Body of pancreas (tissue), 4 donors: ENCODE measurements around the gene XIAP. TPM values are rescaled to one million over a fixed set of nuclear protein-coding genes. Genes with fewer than 3 reads are reported as not detected.
"Not testable (repeated sequence)": the region's sequence is repeated elsewhere in the genome, so short reads cannot be mapped to it uniquely, and the experiment has no call there.

ENCODE experiments used
- ATAC-seq: fragments of 150-250 bp; one replicate; pipeline ENCODE4 v1.9.1; 2016
- DNase-seq, 4 donors: peaks; one replicate each; pipeline ENCODE4 v3.0.0-alpha.2; 2019
- H3K27ac ChIP-seq, 4 donors: fragments of 200-600 bp; sonication (generic); 1 replicate in 3 of 4; 2 replicates in 1 of 4; pipeline versions ENCODE4 v1.5.1 to v1.6.1; 2016 to 2019; ENCODE audit warnings: mild to moderate bottlenecking in 1 of 4, mixed read lengths in 1 of 4, moderate library complexity in 1 of 4
- H3K27me3 ChIP-seq, 2 donors: fragments of 200-600 bp; sonication (generic); one replicate each; pipeline ENCODE4 v1.6.0; 2016; ENCODE audit warnings: mild to moderate bottlenecking in 1 of 2
- H3K36me3 ChIP-seq, 2 donors: fragments of 200-600 bp; sonication (generic); replicated peaks in 1 of 2; 2 replicates each; pipeline ENCODE4 v1.5.1; 2016; ENCODE audit warnings: low read depth in 2 of 2; ENCODE audit not compliant: insufficient read depth in 1 of 2
- H3K4me1 ChIP-seq: fragments of 200-600 bp; sonication (generic); one replicate; pipeline ENCODE4 v1.6.0; 2016
- H3K4me3 ChIP-seq, 2 donors: fragments of 200-600 bp; sonication (generic); 1 replicate in 1 of 2; 2 replicates in 1 of 2; pipeline ENCODE4 v1.5.1; 2016 to 2019
- H3K9me3 ChIP-seq, 3 donors: fragments of 200-600 bp; sonication (generic); 1 replicate in 2 of 3; 2 replicates in 1 of 3; pipeline ENCODE4 v1.5.1; 2016
- POLR2A ChIP-seq, 3 donors: fragments of 450-650 bp; IDR thresholded peaks; one replicate each; pipeline ENCODE4 v1.6.1; 2016; ENCODE audit warnings: antibody characterized with exemption in 3 of 3, mild to moderate bottlenecking in 2 of 3
- WGBS, 2 donors: methylation state at CpG; one replicate each; pipeline ENCODE4 v1.1.5; 2017; 5-methylcytosine and 5-hydroxymethylcytosine counted together
- intact Hi-C: fragments of 100-400 bp; cut with DNase I; formaldehyde crosslinking; loops from one replicate; pipeline ENCODE4 v1.15.1; 2023
- total RNA-seq, 2 donors: library from RNA; depleted of rRNA; stranded (reverse); fragments of >200 nt; gene quantifications; one replicate each; pipeline ENCODE4 v1.1.0, GENCODE V29; 2016
- TF ChIP-seq, protein P1 (sequence below), 7 experiments: fragments of 450-650 bp in 4 of 7; fragments of 200-600 bp in 3 of 7; sonication (generic) in 3 of 7; IDR thresholded peaks; one replicate each; pipeline ENCODE4 v1.5.1; 2016 to 2019; ENCODE audit warnings: antibody characterized with exemption in 7 of 7

The XIAP gene
- total RNA-seq, 2 donors from 2014 or later = 20.4 to 22.1 TPM

- intact Hi-C loops = no loop called here
- Histone ChIP-seq H3K27ac (no peak overlapping the region), H3K4me3 (no peak overlapping the region), H3K36me3 (no peaks in the 10 kb centered on the region), H3K4me1 (peaks cover 8% of the 10 kb centered on the region), H3K27me3 (no peaks in the 10 kb centered on the region), H3K9me3 (no peaks in the 10 kb centered on the region)
- TF ChIP-seq POLR2A (IDR thresholded peaks at IDR 0.05) = no peak
- no peak for ATAC-seq
- DNase-seq = no peak
Observed at GRCh38 chrX:123881330-123881729, 21.5 kb downstream of the XIAP start.

- no peak for DNase-seq
- intact Hi-C loops = no loop called here
- Histone ChIP-seq H3K4me1 (peaks cover 7% of the 10 kb centered on the region), H3K27ac (no peak overlapping the region), H3K27me3 (no peaks in the 10 kb centered on the region), H3K9me3 (no peaks in the 10 kb centered on the region), H3K36me3 (no peaks in the 10 kb centered on the region), H3K4me3 (no peak overlapping the region)
- WGBS, 2 donors = 88 to 95% methylated on average over 3 of the region's 3 CpGs
- TF ChIP-seq, protein P1, sequence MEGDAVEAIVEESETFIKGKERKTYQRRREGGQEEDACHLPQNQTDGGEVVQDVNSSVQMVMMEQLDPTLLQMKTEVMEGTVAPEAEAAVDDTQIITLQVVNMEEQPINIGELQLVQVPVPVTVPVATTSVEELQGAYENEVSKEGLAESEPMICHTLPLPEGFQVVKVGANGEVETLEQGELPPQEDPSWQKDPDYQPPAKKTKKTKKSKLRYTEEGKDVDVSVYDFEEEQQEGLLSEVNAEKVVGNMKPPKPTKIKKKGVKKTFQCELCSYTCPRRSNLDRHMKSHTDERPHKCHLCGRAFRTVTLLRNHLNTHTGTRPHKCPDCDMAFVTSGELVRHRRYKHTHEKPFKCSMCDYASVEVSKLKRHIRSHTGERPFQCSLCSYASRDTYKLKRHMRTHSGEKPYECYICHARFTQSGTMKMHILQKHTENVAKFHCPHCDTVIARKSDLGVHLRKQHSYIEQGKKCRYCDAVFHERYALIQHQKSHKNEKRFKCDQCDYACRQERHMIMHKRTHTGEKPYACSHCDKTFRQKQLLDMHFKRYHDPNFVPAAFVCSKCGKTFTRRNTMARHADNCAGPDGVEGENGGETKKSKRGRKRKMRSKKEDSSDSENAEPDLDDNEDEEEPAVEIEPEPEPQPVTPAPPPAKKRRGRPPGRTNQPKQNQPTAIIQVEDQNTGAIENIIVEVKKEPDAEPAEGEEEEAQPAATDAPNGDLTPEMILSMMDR (IDR thresholded peaks at IDR 0.05) = no peak
- no peak for TF ChIP-seq POLR2A (IDR thresholded peaks at IDR 0.05)
- no peak for ATAC-seq
Observed at GRCh38 chrX:123882391-123882790, 22.5 kb downstream of the XIAP start.

DNA sequence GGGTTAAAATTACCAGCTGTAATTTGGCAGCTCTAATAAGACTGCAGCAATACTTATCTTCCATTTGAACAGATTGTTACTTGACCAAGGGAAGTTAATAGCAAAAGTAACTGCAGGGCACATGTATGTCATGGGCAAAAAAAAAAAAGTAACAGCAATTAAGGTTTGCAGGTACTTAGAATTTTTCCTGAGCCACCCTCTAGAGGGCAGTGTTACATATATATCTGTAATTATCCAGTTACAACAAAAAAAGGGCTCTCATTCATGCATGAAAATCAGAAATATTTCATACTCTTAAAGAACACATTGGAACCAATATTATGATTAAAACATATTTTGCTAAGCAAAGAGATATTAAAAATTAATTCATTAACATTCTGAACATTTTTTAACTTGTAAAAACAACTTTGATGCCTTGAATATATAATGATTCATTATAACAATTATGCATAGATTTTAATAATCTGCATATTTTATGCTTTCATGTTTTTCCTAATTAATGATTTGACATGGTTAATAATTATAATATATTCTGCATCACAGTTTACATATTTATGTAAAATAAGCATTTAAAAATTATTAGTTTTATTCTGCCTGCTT, 25.1 kb downstream of the XIAP start:
- Histone ChIP-seq H3K4me3 (no peak overlapping the region), H3K36me3 (no peaks in the 10 kb centered on the region), H3K27ac (no peak overlapping the region), H3K27me3 (no peaks in the 10 kb centered on the region), H3K9me3 (no peaks in the 10 kb centered on the region), H3K4me1 (no peaks in the 10 kb centered on the region)
- DNase-seq = peak; percentile 33 to 66 (median 52)
- no peak for TF ChIP-seq POLR2A (IDR thresholded peaks at IDR 0.05)
- TF ChIP-seq, protein P1 (IDR thresholded peaks at IDR 0.05) = peak; percentile 22 to 61 (median 37)
- ATAC-seq = peak; percentile 52
- intact Hi-C loops = no loop called here

DNA sequence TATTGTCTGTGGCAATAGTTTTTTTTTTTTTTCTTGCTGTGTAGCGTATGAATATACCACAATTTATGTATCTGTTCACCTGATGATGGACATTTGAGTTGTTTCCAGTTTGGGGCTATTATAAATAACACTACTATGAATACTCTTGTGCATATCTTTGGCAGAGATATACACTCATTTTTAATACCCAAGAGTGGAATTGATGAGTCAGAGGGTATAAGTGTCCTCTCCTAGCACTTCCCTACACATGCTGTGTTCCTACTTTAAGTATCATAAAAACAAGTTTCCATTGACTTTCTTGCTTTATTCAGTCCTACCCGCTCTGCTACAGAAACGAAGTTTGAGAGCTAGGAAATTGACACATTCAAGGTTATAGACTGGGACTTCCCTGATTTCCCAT, 39.8 kb downstream of the XIAP start:
- ATAC-seq = no peak
- TF ChIP-seq, protein P1 (IDR thresholded peaks at IDR 0.05) = no peak
- no peak for TF ChIP-seq POLR2A (IDR thresholded peaks at IDR 0.05)

GRCh38 chrX:123903261-123903660, 43.4 kb downstream of the XIAP start:
- peaks cover 11% of the 10 kb centered on the region for H3K4me1 ChIP-seq
- H3K36me3 ChIP-seq, DNase-seq, H3K27ac ChIP-seq, H3K27me3 ChIP-seq, ATAC-seq, H3K9me3 ChIP-seq, intact Hi-C loops, H3K4me3 ChIP-seq: not testable (repeated sequence)
- 84 to 99% methylated on average over 2 to 7 of the region's 7 CpGs for WGBS, 2 donors

More for the DNA sequence above, 39.8 kb downstream of the XIAP start:
- Histone ChIP-seq H3K9me3 (no peaks in the 10 kb centered on the region), H3K4me1 (no peaks in the 10 kb centered on the region), H3K27ac (no peak overlapping the region), H3K4me3 (no peak overlapping the region), H3K27me3 (no peaks in the 10 kb centered on the region), H3K36me3 (no peaks in the 10 kb centered on the region)
- WGBS, 2 donors = 59 to 100% methylated on average over 1 to 3 of the region's 3 CpGs
- intact Hi-C loops = no loop called here
- DNase-seq = no peak

- ATAC-seq = no peak
- Histone ChIP-seq H3K9me3 (no peaks in the 10 kb centered on the region), H3K4me1 (peaks cover 11% of the 10 kb centered on the region), H3K4me3 (no peak overlapping the region), H3K27me3 (no peaks in the 10 kb centered on the region), H3K36me3 (no peaks in the 10 kb centered on the region), H3K27ac (no peak overlapping the region)
- intact Hi-C loops = no loop called here
- no peak for DNase-seq
- TF ChIP-seq, protein P1 (IDR thresholded peaks at IDR 0.05) = no peak
- no peak for TF ChIP-seq POLR2A (IDR thresholded peaks at IDR 0.05)
- WGBS, 2 donors = 29 to 74% methylated on average over 1 to 2 of the region's 2 CpGs
Observed at GRCh38 chrX:123905332-123905731, 45.5 kb downstream of the XIAP start.
